IPS-20b (cell line): ENCODE measurements around the gene ADGRL3.
A peak's percentile ranks its signal among the peaks of the same experiment; 100 is the strongest.

Source experiments
- H3K27ac ChIP-seq: one replicate; pipeline ENCODE4 v1.5.1; 2013; ENCODE audit warnings: low read length
- H3K27me3 ChIP-seq: 2 replicates; pipeline ENCODE4 v1.6.1; 2013; ENCODE audit warnings: mild to moderate bottlenecking, low read length, inconsistent platforms; ENCODE audit not compliant: insufficient read depth
- H3K36me3 ChIP-seq: 2 replicates; pipeline ENCODE4 v1.6.1; 2013; ENCODE audit warnings: low read depth, mild to moderate bottlenecking, inconsistent platforms, low read length, moderate library complexity; ENCODE audit not compliant: insufficient read depth
- H3K4me1 ChIP-seq: 2 replicates; pipeline ENCODE4 v1.6.1; 2013; ENCODE audit warnings: mild to moderate bottlenecking, control low read depth, inconsistent platforms, low read length, moderate library complexity; ENCODE audit not compliant: insufficient read depth
- H3K4me3 ChIP-seq: 2 replicates; pipeline ENCODE4 v1.5.1; 2013; ENCODE audit warnings: mild to moderate bottlenecking, low read length, inconsistent platforms
- H3K9ac ChIP-seq: 2 replicates; pipeline ENCODE4 v1.6.1; 2013; ENCODE audit warnings: low read depth, mild to moderate bottlenecking, inconsistent platforms, low read length, moderate library complexity
- H3K9me3 ChIP-seq: 2 replicates; pipeline ENCODE4 v1.6.1; 2013; ENCODE audit warnings: mild to moderate bottlenecking, low read depth, low read length, inconsistent platforms; ENCODE audit not compliant: insufficient read depth

The ADGRL3 gene

GRCh38 chr4:61786211-61786610 is 586.1 kb downstream of the ADGRL3 start:
- H3K27ac ChIP-seq, result no peak overlapping the region
- H3K4me1 ChIP-seq, result no peaks in the 10 kb centered on the region

GRCh38 chr4:61795998-61796397 is 595.9 kb downstream of the ADGRL3 start:
- H3K4me1 ChIP-seq, result peaks cover 14% of the 10 kb centered on the region; the same call in 1 of the 2 replicates
- no peak overlapping the region for H3K4me3 ChIP-seq
- H3K27me3 ChIP-seq, result no peaks in the 10 kb centered on the region
- peaks cover 4% of the 10 kb centered on the region for H3K9me3 ChIP-seq
- no peaks in the 10 kb centered on the region for H3K36me3 ChIP-seq
- H3K9ac ChIP-seq, result peak overlapping the region; percentile 29; the same call in 1 of the 2 replicates
- no peak overlapping the region for H3K27ac ChIP-seq

More at GRCh38 chr4:61786211-61786610, 586.1 kb downstream of the ADGRL3 start:
- Histone ChIP-seq H3K4me3 (no peak overlapping the region), H3K36me3 (no peaks in the 10 kb centered on the region), H3K9ac (no peak overlapping the region), H3K9me3 (peaks cover 3% of the 10 kb centered on the region; the same call in 1 of the 2 replicates), H3K27me3 (no peaks in the 10 kb centered on the region)

GRCh38 chr4:61799794-61800193 is 599.7 kb downstream of the ADGRL3 start:
- Histone ChIP-seq H3K9me3 (no peaks in the 10 kb centered on the region), H3K27ac (no peak overlapping the region), H3K9ac (no peak overlapping the region), H3K4me3 (no peak overlapping the region), H3K27me3 (peaks cover 5% of the 10 kb centered on the region; the same call in 1 of the 2 replicates), H3K36me3 (no peaks in the 10 kb centered on the region), H3K4me1 (peaks cover 14% of the 10 kb centered on the region; the same call in 1 of the 2 replicates)

- H3K4me1 ChIP-seq, result peaks cover 8% of the 10 kb centered on the region; the same call in 1 of the 2 replicates
- no peak overlapping the region for H3K27ac ChIP-seq
- H3K9me3 ChIP-seq, result no peaks in the 10 kb centered on the region
- no peak overlapping the region for H3K4me3 ChIP-seq
- no peak overlapping the region for H3K9ac ChIP-seq
- H3K27me3 ChIP-seq, result peaks cover 5% of the 10 kb centered on the region; the same call in 1 of the 2 replicates
- H3K36me3 ChIP-seq, result no peaks in the 10 kb centered on the region
Measured at GRCh38 chr4:61805227-61805626, 605.1 kb downstream of the ADGRL3 start.

- H3K4me1 ChIP-seq, result peaks cover 8% of the 10 kb centered on the region; the same call in 1 of the 2 replicates
- H3K27ac ChIP-seq, result no peak overlapping the region
- H3K36me3 ChIP-seq, result no peaks in the 10 kb centered on the region
- no peak overlapping the region for H3K9ac ChIP-seq
- H3K9me3 ChIP-seq, result no peaks in the 10 kb centered on the region
- peaks cover 5% of the 10 kb centered on the region; the same call in 1 of the 2 replicates for H3K27me3 ChIP-seq
- no peak overlapping the region for H3K4me3 ChIP-seq
Measured at GRCh38 chr4:61805979-61806378, 605.9 kb downstream of the ADGRL3 start.

GRCh38 chr4:61812171-61812570 is 612.0 kb downstream of the ADGRL3 start:
- Histone ChIP-seq H3K4me1 (no peaks in the 10 kb centered on the region; the same call in 1 of the 2 replicates), H3K27me3 (no peaks in the 10 kb centered on the region), H3K9ac (no peak overlapping the region), H3K27ac (no peak overlapping the region), H3K4me3 (no peak overlapping the region), H3K9me3 (no peaks in the 10 kb centered on the region), H3K36me3 (no peaks in the 10 kb centered on the region)

- Histone ChIP-seq H3K4me3 (no peak overlapping the region), H3K27me3 (no peaks in the 10 kb centered on the region), H3K9me3 (no peaks in the 10 kb centered on the region), H3K27ac (no peak overlapping the region), H3K4me1 (peaks cover 4% of the 10 kb centered on the region; the same call in 1 of the 2 replicates), H3K9ac (no peak overlapping the region), H3K36me3 (no peaks in the 10 kb centered on the region)
Measured at GRCh38 chr4:61817071-61817470, 616.9 kb downstream of the ADGRL3 start.

- Histone ChIP-seq H3K36me3 (no peaks in the 10 kb centered on the region), H3K4me3 (no peak overlapping the region), H3K9me3 (no peaks in the 10 kb centered on the region), H3K27me3 (no peaks in the 10 kb centered on the region), H3K27ac (no peak overlapping the region), H3K4me1 (peaks cover 4% of the 10 kb centered on the region; the same call in 1 of the 2 replicates), H3K9ac (no peak overlapping the region)
Measured at GRCh38 chr4:61820136-61820535, 620.0 kb downstream of the ADGRL3 start.

- H3K4me1 ChIP-seq, result peaks cover 13% of the 10 kb centered on the region; the same call in 1 of the 2 replicates
- H3K9ac ChIP-seq, result no peak overlapping the region
- no peaks in the 10 kb centered on the region for H3K27me3 ChIP-seq
- no peaks in the 10 kb centered on the region for H3K9me3 ChIP-seq
- no peak overlapping the region for H3K4me3 ChIP-seq
- H3K27ac ChIP-seq, result no peak overlapping the region
- H3K36me3 ChIP-seq, result no peaks in the 10 kb centered on the region
Measured at GRCh38 chr4:61824454-61824853, 624.3 kb downstream of the ADGRL3 start.

GRCh38 chr4:61827907-61828391 is 627.8 kb downstream of the ADGRL3 start:
- no peaks in the 10 kb centered on the region for H3K36me3 ChIP-seq
- no peaks in the 10 kb centered on the region for H3K27me3 ChIP-seq
- peaks cover 13% of the 10 kb centered on the region; the same call in 1 of the 2 replicates for H3K4me1 ChIP-seq
- no peaks in the 10 kb centered on the region for H3K9me3 ChIP-seq
- no peak overlapping the region for H3K27ac ChIP-seq
- H3K4me3 ChIP-seq, result no peak overlapping the region
- no peak overlapping the region for H3K9ac ChIP-seq

GRCh38 chr4:61828960-61829359 is 628.8 kb downstream of the ADGRL3 start:
- H3K9me3 ChIP-seq, result no peaks in the 10 kb centered on the region
- no peaks in the 10 kb centered on the region for H3K27me3 ChIP-seq
- H3K9ac ChIP-seq, result no peak overlapping the region
- H3K36me3 ChIP-seq, result no peaks in the 10 kb centered on the region
- H3K4me1 ChIP-seq, result peaks cover 13% of the 10 kb centered on the region; the same call in 1 of the 2 replicates
- H3K4me3 ChIP-seq, result no peak overlapping the region
- H3K27ac ChIP-seq, result no peak overlapping the region

- Histone ChIP-seq H3K36me3 (no peaks in the 10 kb centered on the region), H3K9me3 (no peaks in the 10 kb centered on the region), H3K9ac (no peak overlapping the region), H3K4me1 (peaks cover 28% of the 10 kb centered on the region; the same call in 1 of the 2 replicates), H3K27ac (no peak overlapping the region), H3K27me3 (no peaks in the 10 kb centered on the region), H3K4me3 (no peak overlapping the region)
Measured at GRCh38 chr4:61831987-61832386, 631.9 kb downstream of the ADGRL3 start.
